NB4 (cell line): ENCODE results near the gene CRYZL1.

Experiments used
- CTCF ChIP-seq: IDR thresholded peaks from one replicate; pipeline ENCODE4 v1.5.1; 2012; ENCODE audit warnings: low read depth, low read length
- MAX ChIP-seq: IDR thresholded peaks from 2 replicates; pipeline ENCODE4 v1.6.1; 2011; ENCODE audit warnings: low read depth, low read length
- POLR2A ChIP-seq: IDR thresholded peaks from 2 replicates; pipeline ENCODE4 v1.6.1; 2011; ENCODE audit warnings: mild to moderate bottlenecking; ENCODE audit not compliant: insufficient read length; ENCODE audit errors: extremely low read depth

- TF ChIP-seq CTCF (no peak), POLR2A (no peak), MAX (no peak)
These were observed 9.5 kb upstream of the CRYZL1 start for GRCh38 chr21:33650929-33651509.
